Activated B cell treated with CpG ODN at 0.5 μM for 24 hours (primary cell): ENCODE results near the gene STX17. TPM values are rescaled to one million over a fixed set of nuclear protein-coding genes. Genes with fewer than 3 reads are reported as not detected.
A peak's percentile ranks its signal among the peaks of the same experiment; 100 is the strongest.

Experiments used
- ATAC-seq: fragments of 200-7000 bp; cut with Tn5 transposase; one replicate; pipeline ENCODE4 v1.10.0; 2021; ENCODE audit warnings: low read depth, mild to moderate bottlenecking, moderate library complexity
- CTCF ChIA-PET: fragments of 350-600 bp; sonication (Branson Sonifier 250); formaldehyde crosslinking; loops from one replicate; lab custom pipeline; 2021; ENCODE audit warnings: antibody characterized with exemption; lab: Charles Lee
- POLR2A ChIA-PET: fragments of 350-600 bp; sonication (Branson Sonifier 250); formaldehyde crosslinking; loops from one replicate; lab custom pipeline; 2021; ENCODE audit warnings: antibody characterized with exemption; lab: Charles Lee
- DNase-seq: peaks from one replicate; pipeline ENCODE4 v3.0.0; 2022
- H3K27ac Mint-ChIP-seq: one replicate; pipeline ENCODE4 v1.8.0; 2020; ENCODE audit warnings: mixed read lengths
- H3K27me3 Mint-ChIP-seq: one replicate; pipeline ENCODE4 v1.8.0; 2021; ENCODE audit warnings: mixed read lengths
- H3K36me3 Mint-ChIP-seq: one replicate; pipeline ENCODE4 v1.8.0; 2021; ENCODE audit warnings: low read depth, mixed read lengths
- H3K4me1 Mint-ChIP-seq: one replicate; pipeline ENCODE4 v1.8.0; 2021; ENCODE audit warnings: mixed read lengths
- H3K4me3 Mint-ChIP-seq: one replicate; pipeline ENCODE4 v1.8.0; 2020; ENCODE audit warnings: mild to moderate bottlenecking, mixed read lengths
- H3K9me3 Mint-ChIP-seq: one replicate; pipeline ENCODE4 v1.8.0; 2020; ENCODE audit warnings: mixed read lengths
- CTCF ChIP-seq: fragments of 200-600 bp; IDR thresholded peaks from one replicate; pipeline ENCODE4 v1.8.0; 2022; ENCODE audit warnings: antibody characterized with exemption, mild to moderate bottlenecking
- intact Hi-C: fragments of 100-400 bp; cut with micrococcal nuclease; formaldehyde crosslinking; loops from one replicate; pipeline ENCODE4 v1.15.1; 2024
- total RNA-seq: library from RNA; stranded (reverse); gene quantifications from 2 replicates; pipeline ENCODE4 v1.2.3, GENCODE V29; 2022

Gene STX17
- total RNA-seq, 1 donor from 2014 or later, result 39.2 TPM

GRCh38 chr9:99896119-99896518 lies 10.3 kb upstream of the STX17 start:
- DNase-seq (no peak), ATAC-seq (no peak)
- intact Hi-C loops, result no loop called here
- ChIA-PET CTCF (no interaction called here), POLR2A (no interaction called here)
- Mint-ChIP-seq H3K27ac (no peak overlapping the region), H3K9me3 (no peaks in the 10 kb centered on the region), H3K4me1 (no peaks in the 10 kb centered on the region), H3K36me3 (no peaks in the 10 kb centered on the region), H3K27me3 (peaks cover 5% of the 10 kb centered on the region), H3K4me3 (no peak overlapping the region)
- TF ChIP-seq CTCF, result no peak

- Mint-ChIP-seq H3K4me3 (no peak overlapping the region), H3K27ac (no peak overlapping the region), H3K36me3 (peaks cover 4% of the 10 kb centered on the region), H3K4me1 (peaks cover 17% of the 10 kb centered on the region), H3K9me3 (no peaks in the 10 kb centered on the region), H3K27me3 (peaks cover 3% of the 10 kb centered on the region)
- no peak for ATAC-seq
- DNase-seq, result no peak
- POLR2A ChIA-PET, result no interaction called here
- no peak for TF ChIP-seq CTCF
- CTCF ChIA-PET, result no interaction called here
- intact Hi-C loops, result loop anchor here (10.0 kb wide), 1 partner anchor 521 kb away; the partner anchor contains the start of gene MSANTD3
These were observed 3.1 kb upstream of the STX17 start for GRCh38 chr9:99903393-99903792.

DNA sequence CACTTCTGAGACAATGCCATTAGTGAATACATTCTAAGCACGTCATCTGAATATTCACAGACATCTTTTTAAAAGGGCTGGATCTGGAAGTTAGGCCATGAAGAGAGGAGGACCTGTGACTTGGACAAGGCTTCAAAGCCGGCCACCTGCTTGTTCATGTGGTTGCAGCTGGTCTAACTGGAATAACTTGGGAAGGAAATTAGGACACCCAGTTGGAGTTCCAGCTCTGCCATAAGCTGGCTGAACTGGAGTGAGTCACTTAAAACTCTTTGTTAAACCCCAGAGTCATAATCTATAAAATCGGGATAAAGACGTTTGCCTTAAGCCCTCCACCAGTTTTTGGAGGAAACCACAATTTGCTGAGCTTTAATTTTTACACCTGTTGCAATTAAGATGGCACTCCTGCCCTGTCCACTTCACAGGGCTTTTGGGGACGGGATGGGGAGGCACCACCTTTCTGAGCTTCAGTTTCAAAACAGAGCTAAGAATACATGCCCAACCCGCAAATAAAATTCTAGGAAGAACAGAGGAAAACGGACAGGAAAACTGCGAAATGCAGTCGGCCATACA lies 536 bp upstream of the STX17 start:
- DNase-seq (no peak), ATAC-seq (no peak)
- Mint-ChIP-seq H3K4me3 (peak overlapping the region; percentile 98), H3K27ac (peak overlapping the region; percentile 95), H3K36me3 (peaks cover 4% of the 10 kb centered on the region), H3K4me1 (peaks cover 17% of the 10 kb centered on the region), H3K27me3 (no peaks in the 10 kb centered on the region), H3K9me3 (no peaks in the 10 kb centered on the region)
- POLR2A ChIA-PET, result interaction anchor here (0.6 to 2.2 kb wide), 3 partner anchors 84 to 428 kb away, joined by 3 to 14 read pairs (median 7); partner anchors contain the start of gene NR4A3
- intact Hi-C loops, result loop anchor here (1.0 to 10.0 kb wide), 5 partner anchors 55 to 801 kb away; partner anchors contain the start of genes ERP44, INVS, MSANTD3 and TGFBR1
- CTCF ChIA-PET, result interaction anchor here (1.1 kb wide), 1 partner anchor 81 kb away, joined by 3 read pairs; no protein-coding TSS in a partner anchor
- TF ChIP-seq CTCF, result no peak

- POLR2A ChIA-PET, result interaction anchor here (1.0 to 2.2 kb wide), 5 partner anchors 9 to 104 kb away, joined by 4 to 14 read pairs (median 6); partner anchors contain the start of gene NR4A3
- peak overlapping the region; percentile 98 for H3K4me3 Mint-ChIP-seq
- intact Hi-C loops, result loop anchor here (1.0 to 10.0 kb wide), 5 partner anchors 56 to 802 kb away; partner anchors contain the start of genes ERP44, INVS, MSANTD3 and TGFBR1
- ATAC-seq (no peak), DNase-seq (no peak)
- no peaks in the 10 kb centered on the region for H3K27me3 Mint-ChIP-seq
- peaks cover 10% of the 10 kb centered on the region for H3K36me3 Mint-ChIP-seq
- CTCF ChIA-PET, result interaction anchor here (0.7 kb wide), 1 partner anchor 1050 kb away, joined by 4 read pairs; no protein-coding TSS in a partner anchor
- H3K9me3 Mint-ChIP-seq, result no peaks in the 10 kb centered on the region
- peak overlapping the region; percentile 95 for H3K27ac Mint-ChIP-seq
- peaks cover 18% of the 10 kb centered on the region for H3K4me1 Mint-ChIP-seq
- TF ChIP-seq CTCF, result no peak
These were observed 716 bp downstream of the STX17 start for GRCh38 chr9:99907208-99907532.

DNA sequence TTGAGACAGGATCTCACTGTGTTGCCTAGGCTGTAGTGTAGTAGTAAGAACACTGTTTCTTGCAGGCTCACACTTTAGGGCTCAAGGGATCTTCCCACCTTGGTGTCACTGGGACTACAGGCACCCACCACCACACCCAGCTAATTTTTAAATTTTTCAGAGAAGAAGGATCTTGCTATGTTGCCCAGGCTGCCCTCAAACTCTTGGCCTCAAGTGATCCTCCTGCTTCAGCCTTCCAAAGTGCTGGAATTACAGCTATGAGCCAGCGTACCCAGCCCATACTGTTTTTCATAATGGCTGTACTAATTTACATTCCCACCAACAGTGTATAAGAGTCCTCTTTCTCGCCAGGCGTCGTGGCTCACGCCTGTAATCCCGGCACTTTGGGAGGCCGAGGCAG lies 5.1 kb downstream of the STX17 start:
- Mint-ChIP-seq H3K27ac (no peak overlapping the region), H3K9me3 (no peaks in the 10 kb centered on the region), H3K36me3 (peaks cover 30% of the 10 kb centered on the region), H3K27me3 (no peaks in the 10 kb centered on the region), H3K4me3 (no peak overlapping the region), H3K4me1 (peaks cover 16% of the 10 kb centered on the region)
- ATAC-seq (no peak), DNase-seq (no peak)
- intact Hi-C loops, result no loop called here
- POLR2A ChIA-PET, result no interaction called here
- CTCF ChIA-PET, result no interaction called here
- no peak for TF ChIP-seq CTCF
